Thyroid gland (tissue), 4 donors: ENCODE results near the gene PDHA1.

Source experiments
- CTCF ChIP-seq, 6 experiments: fragments of 200-600 bp in 3 of 6; fragments of 450-650 bp in 3 of 6; sonication (generic) in 3 of 6; IDR thresholded peaks; one replicate each; pipeline ENCODE4 v1.5.1; 2016 to 2019; ENCODE audit warnings: antibody characterized with exemption in 6 of 6, mild to moderate bottlenecking in 2 of 6, inconsistent platforms in 1 of 6, moderate library complexity in 1 of 6
- POLR2A ChIP-seq, 2 donors: fragments of 450-650 bp; IDR thresholded peaks; one replicate each; pipeline ENCODE4 v1.6.1; 2017; ENCODE audit warnings: antibody characterized with exemption in 2 of 2, mild to moderate bottlenecking in 2 of 2, moderate library complexity in 1 of 2

GRCh38 chrX:19347916-19348315 lies 4.2 kb downstream of the PDHA1 start:
- no peak for TF ChIP-seq CTCF (IDR thresholded peaks at IDR 0.05)
- no peak for TF ChIP-seq POLR2A (IDR thresholded peaks at IDR 0.05)
